Stimulated activated CD4-positive, alpha-beta T cell treated with anti-CD3 and anti-CD28 coated beads, Interleukin-15, amount 100 ng/mL, for 48 hours (primary cell): ENCODE data around the gene SEC16B.
"Not testable (repeated sequence)": the region's sequence is repeated elsewhere in the genome, so short reads cannot be mapped to it uniquely, and the experiment has no call there.

Source experiments
- DNase-seq, 2 donors: peaks; one replicate each; pipeline ENCODE4 v3.0.0-alpha.2; 2020; ENCODE audit warnings: low read depth in 2 of 2

SEC16B gene

DNA sequence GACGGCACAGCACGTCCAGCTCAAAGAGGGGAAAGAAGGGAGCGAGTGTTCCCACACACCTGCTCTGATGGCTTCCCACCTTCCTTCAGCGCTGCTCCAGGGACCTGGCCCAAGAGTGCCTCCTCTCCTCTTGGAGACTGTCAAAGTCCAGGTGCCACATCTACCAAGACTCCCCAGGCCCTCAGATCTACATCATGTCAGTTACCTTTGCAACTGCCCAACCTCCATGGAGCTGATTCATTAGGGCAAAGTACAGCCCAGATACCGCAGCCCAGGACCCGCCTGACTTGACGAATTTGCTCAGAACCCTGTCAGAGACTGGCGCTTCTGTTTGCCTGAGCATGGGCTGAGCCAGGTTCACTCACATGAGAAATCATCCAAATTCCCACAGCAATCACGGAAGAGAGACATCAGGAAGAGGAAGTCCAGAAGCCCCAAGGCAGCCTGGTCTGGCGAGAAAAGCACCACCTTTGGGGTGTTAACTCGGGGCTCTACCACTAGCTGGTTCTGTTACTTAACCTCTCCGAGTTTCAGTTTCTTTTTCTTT, at the start of gene SEC16B:
Gene SEC16B, minus strand, starts transcription at position 234 of the 547 bp plus-strand sequence. CDS start 2,077 bp downstream, outside the sequence.
- DNase-seq = no peak

DNA sequence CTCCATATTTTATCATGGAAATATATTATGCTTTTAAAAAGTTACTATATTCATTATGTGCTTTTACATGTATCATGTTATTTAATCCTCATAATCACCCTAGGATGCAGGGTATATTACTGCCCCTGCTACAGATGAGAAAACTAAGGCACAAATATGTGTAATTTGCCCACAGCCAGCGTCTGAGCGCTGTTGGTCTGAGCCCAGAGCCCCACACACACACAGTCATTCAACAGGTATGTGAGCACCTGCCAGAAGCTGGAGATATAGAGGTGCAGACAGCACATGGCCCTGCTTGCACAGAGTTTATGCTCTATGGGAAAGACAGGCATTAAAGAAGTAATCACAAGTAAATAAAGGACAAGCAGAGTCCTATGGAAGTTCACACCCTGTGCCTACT, 49.8 kb upstream of the SEC16B start:
- DNase-seq = no peak

GRCh38 chr1:178019208-178019607, 49.4 kb upstream of the SEC16B start:
- DNase-seq = no peak

DNA sequence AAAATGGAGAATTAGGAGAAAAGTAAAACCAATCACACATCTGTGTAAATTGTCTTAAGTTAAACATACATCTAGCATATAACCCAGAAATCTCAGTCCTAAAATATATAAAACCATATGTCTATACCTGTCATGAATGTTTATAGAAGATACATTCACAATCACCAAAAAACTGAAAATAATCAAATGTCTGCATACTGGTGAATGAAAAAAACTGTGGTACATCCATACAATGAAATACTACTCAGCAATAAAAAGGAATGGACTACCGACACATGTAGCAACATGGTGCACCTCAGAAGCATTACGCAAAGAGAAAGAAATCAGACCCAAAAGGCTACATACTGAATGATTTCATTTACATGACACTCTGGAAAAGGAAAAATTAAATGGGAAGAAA, 47.7 kb upstream of the SEC16B start:
- DNase-seq = no peak

- DNase-seq = no peak
Observed at GRCh38 chr1:178011864-178012503, 42.1 kb upstream of the SEC16B start.

DNA sequence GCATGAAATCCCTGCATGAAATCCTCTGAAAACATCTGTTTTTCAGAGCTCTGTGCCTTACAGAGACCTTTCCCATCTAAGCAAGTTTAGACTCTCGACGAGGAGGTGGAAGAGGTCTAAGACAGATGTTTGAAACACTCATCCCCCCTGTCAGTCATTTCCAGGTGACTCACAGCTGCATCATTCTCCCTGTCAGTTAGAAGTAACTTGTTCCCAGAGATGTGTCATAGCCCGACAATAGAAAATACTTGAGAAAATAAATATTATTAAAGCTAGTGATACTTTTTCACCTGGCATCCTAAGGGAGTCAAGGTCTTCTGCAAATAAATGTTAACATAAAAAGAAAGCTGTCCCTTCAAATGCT, 41.6 kb upstream of the SEC16B start:
- no peak for DNase-seq

- DNase-seq = no peak
Observed at GRCh38 chr1:178010674-178011464, 41.0 kb upstream of the SEC16B start.

GRCh38 chr1:178006043-178006442, 36.2 kb upstream of the SEC16B start:
- DNase-seq = no peak

GRCh38 chr1:178005450-178005849, 35.6 kb upstream of the SEC16B start:
- DNase-seq = no peak

DNA sequence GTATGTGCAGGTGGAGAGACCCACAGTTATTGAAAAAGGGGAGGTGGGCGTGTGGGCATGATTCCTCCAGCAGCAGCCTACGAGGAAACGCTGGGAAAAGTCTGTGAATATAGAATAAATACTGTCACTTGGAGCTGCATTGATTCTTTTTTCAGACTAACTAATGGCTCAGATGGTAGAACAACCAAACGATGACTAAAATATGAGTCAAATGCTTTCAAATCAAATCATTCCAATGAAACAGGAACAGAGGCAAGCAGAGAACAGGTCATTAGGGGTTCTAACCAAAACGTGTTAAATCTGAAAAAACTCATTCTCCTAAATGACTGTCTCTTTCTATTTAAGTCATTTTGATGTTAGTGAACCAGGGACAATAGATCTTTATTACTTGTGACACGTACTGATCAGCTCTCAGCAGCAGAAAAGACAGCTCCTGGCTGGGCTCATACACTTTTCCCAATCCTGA, 35.1 kb upstream of the SEC16B start:
- no peak for DNase-seq

DNA sequence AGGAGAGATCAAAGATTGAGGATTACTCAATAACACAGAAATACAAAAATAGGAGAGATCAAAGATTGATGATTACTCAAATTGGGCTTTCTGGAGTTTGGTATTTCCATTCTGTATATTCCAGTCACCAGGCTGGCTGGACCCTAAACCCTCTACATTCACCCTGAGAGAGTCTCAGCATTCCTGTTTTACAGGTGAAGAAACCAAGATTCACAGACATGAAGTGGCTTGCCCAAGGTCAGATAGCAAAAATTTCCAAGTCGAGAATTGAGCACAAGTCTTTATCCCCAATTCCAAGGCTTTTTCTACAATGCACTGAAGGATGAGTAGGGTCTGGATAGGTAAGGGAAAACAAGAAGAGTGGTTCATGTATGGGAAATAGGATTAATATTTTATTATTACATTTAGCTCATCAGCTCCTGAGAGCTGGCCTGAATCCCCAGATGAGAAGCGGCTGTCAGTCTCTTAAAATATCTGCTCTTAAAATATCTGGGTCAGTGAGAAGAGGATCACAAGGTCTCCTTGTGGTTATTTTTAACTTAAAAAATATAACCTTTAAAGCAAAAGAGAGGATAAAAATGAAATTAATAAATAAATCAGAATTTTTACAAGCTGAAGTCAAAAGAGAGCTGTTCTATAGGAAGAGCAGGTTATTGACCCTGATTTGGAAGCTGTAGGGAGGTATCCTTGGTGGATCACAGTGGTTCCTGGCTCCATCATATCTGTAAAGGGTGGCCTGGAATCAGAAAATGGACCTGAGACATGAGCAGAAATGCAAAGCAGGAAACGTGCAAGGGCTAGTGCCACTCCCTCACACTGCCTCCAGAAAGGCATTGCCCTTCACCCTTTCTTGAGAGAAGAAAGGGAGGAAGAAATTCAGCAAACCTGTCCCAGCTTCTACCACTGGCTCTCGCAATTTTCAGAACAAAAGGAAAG, 29.1 kb upstream of the SEC16B start:
- DNase-seq = no peak

GRCh38 chr1:177996957-177997356, 27.1 kb upstream of the SEC16B start:
- no peak for DNase-seq

- DNase-seq = no peak
Observed at GRCh38 chr1:177995369-177995768, 25.5 kb upstream of the SEC16B start.

DNA sequence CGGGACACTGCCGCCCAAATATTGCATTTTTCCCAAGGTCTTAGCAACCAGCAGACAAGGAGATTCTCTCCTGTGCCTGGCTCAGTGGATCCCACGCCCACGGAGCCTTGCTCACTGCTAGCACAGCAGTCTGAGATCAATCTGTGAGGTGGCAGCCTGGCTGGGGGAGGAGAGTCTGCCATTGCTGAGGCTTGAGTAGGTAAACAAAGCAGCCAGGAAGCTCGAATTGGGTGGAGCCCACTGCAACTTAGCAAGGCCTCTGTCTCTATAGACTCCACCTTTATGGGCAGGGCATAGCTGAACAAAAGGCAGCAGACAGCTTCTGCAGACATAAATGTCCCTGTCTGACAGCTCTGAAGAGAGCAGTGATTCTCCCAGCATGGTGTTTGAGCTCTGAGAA, 16.4 kb upstream of the SEC16B start:
- DNase-seq = not testable (repeated sequence)

DNA sequence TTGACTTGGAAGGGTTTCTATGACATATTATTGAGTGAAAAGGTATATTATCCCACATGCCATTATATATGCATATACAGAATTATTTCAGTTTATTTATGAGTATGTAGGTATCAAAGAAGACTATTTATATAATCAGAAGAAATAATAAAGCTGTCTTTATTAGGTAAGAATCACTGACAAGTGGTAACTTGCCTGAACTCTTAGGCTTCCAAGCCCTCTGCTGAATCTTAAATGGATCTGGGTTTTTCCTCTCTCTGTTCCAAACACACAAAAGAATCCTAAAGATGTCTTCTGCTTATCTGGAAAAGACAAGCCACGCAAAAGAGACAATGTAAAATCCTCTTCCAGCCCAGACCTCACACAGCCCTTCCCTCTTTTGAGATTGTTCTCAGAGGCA, 14.9 kb upstream of the SEC16B start:
- DNase-seq = no peak

DNA sequence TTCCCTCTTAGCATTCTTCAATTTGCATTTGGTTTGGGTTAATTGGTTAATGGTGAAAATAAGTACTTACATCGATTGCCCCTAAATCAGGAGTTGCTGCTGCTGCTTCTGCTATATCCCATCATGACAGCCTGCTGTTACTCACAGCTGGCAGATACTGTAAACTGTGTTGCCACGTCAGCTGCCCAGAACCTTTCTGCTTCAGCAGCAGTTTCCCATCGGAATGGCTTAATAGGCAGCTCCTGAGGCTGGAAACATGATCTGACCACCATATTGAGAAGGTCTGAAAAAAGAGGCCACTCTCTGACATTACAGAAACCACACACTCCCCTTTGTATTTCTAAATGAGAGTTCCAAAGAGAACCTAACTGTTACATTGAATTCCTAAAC, 14.3 kb upstream of the SEC16B start:
- DNase-seq = no peak

DNA sequence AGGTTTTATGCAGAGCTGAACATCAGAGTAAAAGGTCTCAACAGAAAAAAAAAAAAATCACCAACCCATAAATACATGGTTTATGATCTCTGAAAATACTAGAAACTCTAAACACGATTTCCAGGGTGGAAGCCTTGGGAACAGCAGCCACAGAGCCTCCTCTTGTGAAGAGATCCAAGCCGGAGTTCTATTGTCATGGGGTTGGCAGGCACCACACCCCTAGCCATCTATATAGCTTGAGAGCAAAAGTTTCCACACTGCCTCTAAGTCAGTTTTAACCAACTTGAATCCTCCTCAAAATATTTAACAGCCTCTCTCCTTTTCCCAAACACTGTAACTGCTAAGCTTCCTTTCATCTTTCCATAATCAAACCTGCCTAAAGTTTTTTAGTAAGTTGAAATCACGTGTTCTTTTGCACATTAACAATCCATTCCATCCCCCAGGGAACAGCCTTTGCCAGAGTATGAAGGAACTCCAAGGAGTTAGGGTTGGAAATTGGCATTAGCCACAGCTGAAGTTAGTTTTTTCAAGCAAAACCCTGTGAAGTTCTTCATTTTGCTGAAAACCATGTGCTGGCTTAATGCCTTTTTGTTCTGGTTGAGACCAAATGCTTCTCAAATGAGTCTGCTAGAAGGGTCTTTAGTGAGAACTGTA, 13.8 kb upstream of the SEC16B start:
- DNase-seq = no peak

DNA sequence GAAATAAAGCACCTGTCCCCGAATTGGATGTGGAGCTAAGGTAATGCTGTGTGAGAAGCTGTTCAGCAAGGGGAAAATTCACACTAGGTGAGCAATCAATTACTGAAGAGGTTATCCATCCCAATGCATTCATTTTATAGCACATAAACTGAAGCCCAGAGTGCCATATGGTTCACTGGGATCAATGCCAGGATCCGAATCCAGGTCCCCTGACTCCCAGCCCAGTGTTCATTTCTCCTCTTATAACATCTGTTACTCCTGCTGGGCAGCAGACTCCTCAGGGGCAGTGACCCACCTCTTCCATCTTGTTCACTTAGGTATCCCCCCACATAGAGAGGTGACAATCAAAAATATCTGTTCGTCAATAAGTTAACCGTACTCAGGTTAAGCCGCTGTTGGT, 13.2 kb upstream of the SEC16B start:
- DNase-seq = no peak

DNA sequence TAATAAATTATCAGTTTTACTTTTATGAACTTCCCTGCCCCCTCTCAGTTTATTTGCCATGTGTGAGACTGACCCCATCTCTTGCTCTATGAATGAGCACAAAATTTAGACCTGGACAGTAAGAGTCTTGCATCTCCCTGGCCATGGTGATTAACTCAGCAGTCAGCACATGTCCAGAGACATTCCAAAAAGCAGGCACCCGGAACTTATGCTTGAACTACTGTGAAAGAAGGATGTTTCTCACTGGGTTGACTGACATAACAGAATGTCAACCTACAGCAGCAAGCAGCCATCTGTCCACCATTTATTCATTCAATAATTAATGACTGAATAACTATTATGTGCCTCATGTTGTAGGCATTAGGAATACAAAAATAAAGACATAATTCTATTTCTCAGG, 11.3 kb upstream of the SEC16B start:
- DNase-seq = no peak

DNA sequence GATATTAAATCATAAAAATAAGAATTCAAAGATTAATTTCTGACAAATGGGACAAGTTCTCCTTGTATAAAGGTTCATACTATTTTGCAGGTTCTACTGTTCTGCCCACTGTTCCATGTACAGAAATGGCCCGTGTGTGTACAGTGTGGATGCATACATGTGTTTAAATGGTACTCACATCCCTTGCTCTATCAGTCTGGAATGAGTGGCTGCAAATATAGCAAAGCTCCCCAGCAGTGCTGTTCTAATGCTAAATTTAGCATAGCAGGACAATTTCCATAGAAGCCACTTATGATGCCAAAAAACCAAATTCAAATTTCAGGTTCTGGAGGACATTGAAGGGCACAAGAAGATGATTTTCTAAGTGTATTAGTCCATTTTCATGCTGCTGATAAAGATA, 9.4 kb upstream of the SEC16B start:
- DNase-seq = no peak

- no peak for DNase-seq
Observed at GRCh38 chr1:177978530-177978929, 8.7 kb upstream of the SEC16B start.

GRCh38 chr1:177977141-177977540, 7.3 kb upstream of the SEC16B start:
- no peak for DNase-seq
